HCT116 (cell line): Measurements from ENCODE around the gene BST1. TPM values are rescaled to one million over a fixed set of nuclear protein-coding genes. Genes with fewer than 3 reads are reported as not detected.
A peak's percentile ranks its signal among the peaks of the same experiment; 100 is the strongest.

Experiments used
- ATAC-seq: fragments of 200-7000 bp; cut with Tn5 transposase; 2 replicates; pipeline ENCODE4 v1.9.1; 2020; ENCODE audit warnings: mild to moderate bottlenecking, moderate library complexity
- BruUV-seq: library from RNA; stranded (reverse); fragments of 400-500 nt; replicated peaks from 2 replicates; lab custom pipeline; 2021; lab: Mats Ljungman, UMichigan
- CTCF ChIA-PET: fragments of 300-600 bp; sonication (Branson Sonifier 250); formaldehyde crosslinking; loops from one replicate; lab custom pipeline; 2021; ENCODE audit warnings: antibody characterized with exemption; lab: Charles Lee
- POLR2A ChIA-PET: fragments of 300-600, 350-600 bp; sonication (Branson Sonifier 250); formaldehyde crosslinking; loops from one replicate; lab custom pipeline; 2021; ENCODE audit warnings: antibody characterized with exemption; lab: Charles Lee
- RAD21 ChIA-PET, 2 experiments: fragments of 300-600 bp; sonication (Branson Sonifier 250); formaldehyde crosslinking; loops; one replicate each; lab custom pipeline; 2023; ENCODE audit warnings: low total read pairs in 2 of 2; ENCODE audit not compliant: uncharacterized antibody in 2 of 2, unreplicated experiment in 2 of 2, low non-redundant PET in 1 of 2; lab: Charles Lee
- DNase-seq: peaks from one replicate; pipeline ENCODE4 v3.0.0-alpha.2; 2010; ENCODE audit warnings: low read depth, low spot score
- H2AFZ ChIP-seq: fragments of 200-600 bp; shearing (Covaris generic), sonication (generic); 2 replicates; pipeline ENCODE4 v1.6.1; 2017; ENCODE audit warnings: low read depth, mixed run types, mixed read lengths, antibody characterized with exemption, low read length; ENCODE audit not compliant: poor library complexity, severe bottlenecking
- H3K27ac ChIP-seq: 2 replicates; pipeline ENCODE4 v1.5.1; 2012; ENCODE audit warnings: low read depth, low read length
- H3K27me3 ChIP-seq: fragments of 200-600 bp; sonication (generic); 2 replicates; pipeline ENCODE4 v1.6.1; 2016; ENCODE audit warnings: mixed run types, low read length, mixed read lengths; ENCODE audit not compliant: insufficient read depth
- H3K36me3 ChIP-seq, 2 experiments: fragments of 200-500 bp in 1 of 2; fragments of 200-600 bp in 1 of 2; sonication (Bioruptor generic) in 1 of 2; sonication (generic) in 1 of 2; 2 replicates each; pipeline versions ENCODE4 v1.5.1 to v1.6.1; 2014 to 2016; ENCODE audit warnings: low read length in 2 of 2, inconsistent platforms in 1 of 2, mixed read lengths in 1 of 2, mixed run types in 1 of 2; ENCODE audit not compliant: insufficient read depth in 2 of 2, control insufficient read depth in 1 of 2
- H3K4me1 ChIP-seq, 2 experiments: fragments of 200-600 bp in 1 of 2; sonication (generic) in 1 of 2; 2 replicates each; pipeline versions ENCODE4 v1.5.1 to v1.6.1; 2012 to 2017; ENCODE audit warnings: low read length in 2 of 2, inconsistent platforms in 1 of 2, mild to moderate bottlenecking in 1 of 2, mixed read lengths in 1 of 2, mixed run types in 1 of 2, moderate library complexity in 1 of 2; ENCODE audit not compliant: insufficient read depth in 2 of 2, control insufficient read depth in 1 of 2
- H3K4me2 ChIP-seq: fragments of 200-600 bp; sonication (generic); 2 replicates; pipeline ENCODE4 v1.6.1; 2017; ENCODE audit warnings: mixed run types, low read length, mixed read lengths
- H3K4me3 ChIP-seq, 2 experiments: fragments of 200-600 bp in 1 of 2; sonication (generic) in 1 of 2; replicated peaks in 1 of 2; 2 replicates each; pipeline ENCODE4 v1.5.1; 2011 to 2016; ENCODE audit warnings: low read length in 2 of 2, control low read depth in 1 of 2, low read depth in 1 of 2, mild to moderate bottlenecking in 1 of 2, mixed read lengths in 1 of 2, mixed run types in 1 of 2
- H3K79me2 ChIP-seq: fragments of 200-600 bp; sonication (generic); 2 replicates; pipeline ENCODE4 v1.6.1; 2017; ENCODE audit warnings: mild to moderate bottlenecking, mixed run types, low read length, moderate library complexity, mixed read lengths; ENCODE audit not compliant: insufficient read depth
- H3K9ac ChIP-seq: fragments of 200-600 bp; sonication (generic); 2 replicates; pipeline ENCODE4 v1.6.1; 2016; ENCODE audit warnings: low read length, mixed read lengths
- H3K9me2 ChIP-seq: fragments of 200-600 bp; sonication (generic), shearing (Covaris generic); 2 replicates; pipeline ENCODE4 v1.6.1; 2017; ENCODE audit warnings: mixed run types, mild to moderate bottlenecking, moderate library complexity; ENCODE audit not compliant: insufficient read depth
- H3K9me3 ChIP-seq, 2 experiments: fragments of 200-500 bp in 1 of 2; fragments of 200-600 bp in 1 of 2; sonication (Bioruptor generic) in 1 of 2; sonication (generic) in 1 of 2; 2 replicates each; pipeline ENCODE4 v1.6.1; 2014 to 2017; ENCODE audit warnings: low read length in 2 of 2, mixed read lengths in 2 of 2, inconsistent platforms in 1 of 2, low read depth in 1 of 2, mild to moderate bottlenecking in 1 of 2, mixed run types in 1 of 2, moderate library complexity in 1 of 2; ENCODE audit not compliant: control insufficient read depth in 1 of 2, insufficient read depth in 1 of 2
- H4K20me1 ChIP-seq: fragments of 200-600 bp; sonication (generic), shearing (Covaris generic); 2 replicates; pipeline ENCODE4 v1.6.1; 2017; ENCODE audit warnings: mixed run types, mild to moderate bottlenecking, moderate library complexity; ENCODE audit not compliant: insufficient read depth
- CBX3 ChIP-seq: IDR thresholded peaks from 2 replicates; pipeline ENCODE4 v1.6.1; 2012; ENCODE audit warnings: low read depth
- EGR1 ChIP-seq: IDR thresholded peaks from 2 replicates; pipeline ENCODE4 v1.6.1; 2012; ENCODE audit warnings: low read depth
- EZH2 ChIP-seq: fragments of 200-600 bp; sonication (generic); IDR thresholded peaks from 2 replicates; pipeline ENCODE4 v1.6.1; 2017; ENCODE audit warnings: antibody characterized with exemption, mixed run types
- FOSL1 ChIP-seq: IDR thresholded peaks from 2 replicates; pipeline ENCODE4 v1.6.1; 2012; ENCODE audit warnings: low read depth
- POLR2AphosphoS5 ChIP-seq: IDR thresholded peaks from 2 replicates; pipeline ENCODE4 v1.6.1; 2011; ENCODE audit warnings: mild to moderate bottlenecking, low read depth, low read length, moderate library complexity
- SRF ChIP-seq: IDR thresholded peaks from 2 replicates; pipeline ENCODE4 v1.6.1; 2012; ENCODE audit warnings: low read depth
- TCF7L2 ChIP-seq: IDR thresholded peaks from 2 replicates; pipeline ENCODE4 v1.7.0; 2011; ENCODE audit warnings: borderline replicate concordance, inconsistent platforms; ENCODE audit not compliant: insufficient read depth, insufficient read length; ENCODE audit errors: extremely low read depth
- ZNF274 ChIP-seq: fragments of 200-500 bp; sonication (Bioruptor generic); IDR thresholded peaks from 2 replicates; pipeline ENCODE4 v1.6.1; 2014; ENCODE audit warnings: mild to moderate bottlenecking, low read depth, low read length, inconsistent platforms
- intact Hi-C: fragments of 100-400 bp; cut with micrococcal nuclease; formaldehyde crosslinking; loops from 2 replicates; pipeline ENCODE4 v1.10.0; 2022
- total RNA-seq: library from RNA; stranded (reverse); gene quantifications from one replicate; pipeline ENCODE4 v1.2.1, GENCODE V29; 2021; ENCODE audit not compliant: unreplicated experiment
- TF ChIP-seq, protein P1 (sequence below): IDR thresholded peaks from 2 replicates; pipeline ENCODE4 v1.6.1; 2012; ENCODE audit warnings: low read depth

Gene BST1
- total RNA-seq, 1 experiment from 2014 or later = 0.44 TPM

DNA sequence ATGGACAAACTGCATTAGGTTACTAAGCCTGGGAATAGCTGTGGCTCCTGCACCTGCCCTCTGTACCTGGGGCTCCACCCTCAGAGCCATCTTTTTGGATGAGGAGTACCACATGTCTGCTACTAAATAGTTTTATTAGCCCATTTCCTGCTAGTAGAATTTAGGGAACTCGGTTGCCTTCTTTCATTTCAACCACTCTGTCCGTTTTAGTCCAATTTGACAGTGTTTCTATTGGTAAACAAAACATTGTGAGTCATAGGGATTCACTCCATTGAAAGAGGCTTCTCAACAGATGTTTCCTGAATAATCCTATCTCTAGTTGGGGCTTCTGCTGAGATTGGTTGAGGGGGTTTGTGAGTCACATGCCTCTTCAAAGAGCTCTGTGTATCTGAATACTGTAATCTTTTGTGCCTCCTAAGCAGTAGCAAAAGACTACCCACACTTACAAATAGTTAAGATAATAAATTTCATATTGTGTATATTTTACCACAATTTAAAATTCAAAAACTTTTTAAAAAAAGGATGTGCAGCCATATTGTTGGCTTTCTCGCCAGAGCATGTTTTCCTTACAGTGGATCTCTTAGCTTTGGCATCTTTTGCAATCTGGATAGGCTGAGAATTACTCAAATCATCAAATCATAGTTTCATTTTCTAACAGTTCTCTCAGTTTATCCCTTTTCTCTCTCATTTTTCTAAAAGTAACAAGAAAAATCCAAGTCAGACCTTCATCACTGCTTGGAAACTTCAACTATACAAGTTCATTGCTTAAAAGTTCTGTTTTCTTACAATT, 11.3 kb upstream of the BST1 start:
- no peak for TF ChIP-seq TCF7L2
- no peak for TF ChIP-seq SRF
- TF ChIP-seq POLR2AphosphoS5 = no peak
- no peak for TF ChIP-seq EGR1
- no peak for TF ChIP-seq ZNF274
- no peak for TF ChIP-seq FOSL1
- TF ChIP-seq CBX3 = no peak
- TF ChIP-seq EZH2 = no peak
- TF ChIP-seq, protein P1, sequence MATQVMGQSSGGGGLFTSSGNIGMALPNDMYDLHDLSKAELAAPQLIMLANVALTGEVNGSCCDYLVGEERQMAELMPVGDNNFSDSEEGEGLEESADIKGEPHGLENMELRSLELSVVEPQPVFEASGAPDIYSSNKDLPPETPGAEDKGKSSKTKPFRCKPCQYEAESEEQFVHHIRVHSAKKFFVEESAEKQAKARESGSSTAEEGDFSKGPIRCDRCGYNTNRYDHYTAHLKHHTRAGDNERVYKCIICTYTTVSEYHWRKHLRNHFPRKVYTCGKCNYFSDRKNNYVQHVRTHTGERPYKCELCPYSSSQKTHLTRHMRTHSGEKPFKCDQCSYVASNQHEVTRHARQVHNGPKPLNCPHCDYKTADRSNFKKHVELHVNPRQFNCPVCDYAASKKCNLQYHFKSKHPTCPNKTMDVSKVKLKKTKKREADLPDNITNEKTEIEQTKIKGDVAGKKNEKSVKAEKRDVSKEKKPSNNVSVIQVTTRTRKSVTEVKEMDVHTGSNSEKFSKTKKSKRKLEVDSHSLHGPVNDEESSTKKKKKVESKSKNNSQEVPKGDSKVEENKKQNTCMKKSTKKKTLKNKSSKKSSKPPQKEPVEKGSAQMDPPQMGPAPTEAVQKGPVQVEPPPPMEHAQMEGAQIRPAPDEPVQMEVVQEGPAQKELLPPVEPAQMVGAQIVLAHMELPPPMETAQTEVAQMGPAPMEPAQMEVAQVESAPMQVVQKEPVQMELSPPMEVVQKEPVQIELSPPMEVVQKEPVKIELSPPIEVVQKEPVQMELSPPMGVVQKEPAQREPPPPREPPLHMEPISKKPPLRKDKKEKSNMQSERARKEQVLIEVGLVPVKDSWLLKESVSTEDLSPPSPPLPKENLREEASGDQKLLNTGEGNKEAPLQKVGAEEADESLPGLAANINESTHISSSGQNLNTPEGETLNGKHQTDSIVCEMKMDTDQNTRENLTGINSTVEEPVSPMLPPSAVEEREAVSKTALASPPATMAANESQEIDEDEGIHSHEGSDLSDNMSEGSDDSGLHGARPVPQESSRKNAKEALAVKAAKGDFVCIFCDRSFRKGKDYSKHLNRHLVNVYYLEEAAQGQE = no peak
- Histone ChIP-seq H3K27ac (no peak overlapping the region), H3K79me2 (no peaks in the 10 kb centered on the region), H3K36me3 (peaks cover 2 to 3% of the 10 kb centered on the region in 2 experiments; a peak in 2 of 4 replicates), H3K4me1 (peaks cover 14 to 55% of the 10 kb centered on the region in 2 experiments), H3K4me2 (peak overlapping the region; percentile 62), H4K20me1 (no peaks in the 10 kb centered on the region), H3K9ac (peak overlapping the region; percentile 30; the same call in 1 of the 2 replicates), H3K9me2 (no peaks in the 10 kb centered on the region), H3K9me3 (no peaks in the 10 kb centered on the region), H3K4me3 (no peak overlapping the region), H2AFZ (no peak overlapping the region), H3K27me3 (no peaks in the 10 kb centered on the region)
- intact Hi-C loops = loop anchor here (10.0 kb wide), 1 partner anchor 203 kb away; no protein-coding TSS in a partner anchor
- no peak; the same call in 1 of the 2 replicates for ATAC-seq
- no peak for DNase-seq
- no TSS peak for BruUV-seq
- ChIA-PET CTCF (interaction anchor here (1.2 kb wide), 1 partner anchor 24 kb away, joined by 3 read pairs; no protein-coding TSS in a partner anchor), RAD21 (no interaction called here), POLR2A (no interaction called here)
